Measurements from ENCODE around the gene MAP1A.

GRCh38 chr15:43545426-43545825 is 28.0 kb downstream of the MAP1A start:
- TF ChIP-seq, protein P1, sequence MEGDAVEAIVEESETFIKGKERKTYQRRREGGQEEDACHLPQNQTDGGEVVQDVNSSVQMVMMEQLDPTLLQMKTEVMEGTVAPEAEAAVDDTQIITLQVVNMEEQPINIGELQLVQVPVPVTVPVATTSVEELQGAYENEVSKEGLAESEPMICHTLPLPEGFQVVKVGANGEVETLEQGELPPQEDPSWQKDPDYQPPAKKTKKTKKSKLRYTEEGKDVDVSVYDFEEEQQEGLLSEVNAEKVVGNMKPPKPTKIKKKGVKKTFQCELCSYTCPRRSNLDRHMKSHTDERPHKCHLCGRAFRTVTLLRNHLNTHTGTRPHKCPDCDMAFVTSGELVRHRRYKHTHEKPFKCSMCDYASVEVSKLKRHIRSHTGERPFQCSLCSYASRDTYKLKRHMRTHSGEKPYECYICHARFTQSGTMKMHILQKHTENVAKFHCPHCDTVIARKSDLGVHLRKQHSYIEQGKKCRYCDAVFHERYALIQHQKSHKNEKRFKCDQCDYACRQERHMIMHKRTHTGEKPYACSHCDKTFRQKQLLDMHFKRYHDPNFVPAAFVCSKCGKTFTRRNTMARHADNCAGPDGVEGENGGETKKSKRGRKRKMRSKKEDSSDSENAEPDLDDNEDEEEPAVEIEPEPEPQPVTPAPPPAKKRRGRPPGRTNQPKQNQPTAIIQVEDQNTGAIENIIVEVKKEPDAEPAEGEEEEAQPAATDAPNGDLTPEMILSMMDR (IDR thresholded peaks at IDR 0.05; ENCODE audit: low read depth, low read length): no peak
- TF ChIP-seq EZH2phosphoT487 (IDR thresholded peaks at IDR 0.05; ENCODE audit: low read depth): no peak
